HFFc6 (cell line): ENCODE measurements around the gene SET. TPM values are rescaled to one million over a fixed set of nuclear protein-coding genes. Genes with fewer than 3 reads are reported as not detected.

Experiments
- total RNA-seq, 6 experiments: library from RNA; stranded (reverse); fragmentation: NEBNext Ultra II Directional; extraction: Animal tissue kit (Norgen Biotek cat#: 25700); gene quantifications; 2 replicates in 1 of 6; 3 replicates in 5 of 6; pipeline ENCODE4 v1.2.3, GENCODE V29; 2021

SET gene
- total RNA-seq, 6 experiments from 2014 or later, result 297 to 358 (median 343) TPM

Other genes with a start within 250 kb of the SET start
- 10 to 100 TPM; 29.5 to 40.8 (median 36.9) TPM for gene ODF2, start 233.2 kb upstream of the SET start, total RNA-seq
- 10 to 100 TPM; 22.2 to 26.7 (median 24.7) TPM for gene GLE1, start 184.5 kb upstream of the SET start, total RNA-seq
- gene SPTAN1, start 136.6 kb upstream of the SET start, total RNA-seq, result 100 to 1,000 TPM; 316 to 368 (median 327) TPM
- 10 to 100 TPM; 34.5 to 51.7 (median 49.9) TPM for gene DYNC2I2, start 32.4 kb upstream of the SET start, total RNA-seq
- gene PKN3, start 13.3 kb downstream of the SET start, total RNA-seq, result 1 to 10 TPM; 1.9 to 5.6 (median 3.5) TPM
- 10 to 100 TPM; 48.1 to 54.6 (median 53.1) TPM for gene ZDHHC12, start 34.9 kb downstream of the SET start, total RNA-seq
- 10 to 100 TPM; 32.5 to 47.6 (median 37.8) TPM for gene ZER1, start 82.7 kb downstream of the SET start, total RNA-seq
- 10 to 100 TPM; 28.0 to 34.7 (median 30.3) TPM for gene TBC1D13, start 98.0 kb downstream of the SET start, total RNA-seq
- gene ENDOG, start 129.3 kb downstream of the SET start, total RNA-seq, result 10 to 100 TPM; 16.0 to 23.7 (median 17.0) TPM
- 10 to 100 TPM; 33.2 to 46.8 (median 38.2) TPM for gene SPOUT1, start 140.6 kb downstream of the SET start, total RNA-seq
- 1 to 10 TPM; 6.7 to 9.0 (median 8.3) TPM for gene KYAT1, start 192.7 kb downstream of the SET start, total RNA-seq
- gene LRRC8A, start 192.9 kb downstream of the SET start, total RNA-seq, result 10 to 100 TPM; 37.8 to 51.9 (median 39.6) TPM
- 10 to 100 TPM in 3 of 6 experiments, 1 to 10 TPM in 3; 6.8 to 13.9 (median 10.0) TPM for gene PHYHD1, start 231.8 kb downstream of the SET start, total RNA-seq